ENCODE data around the gene KRTAP10-7. TPM values are rescaled to one million over a fixed set of nuclear protein-coding genes. Genes with fewer than 3 reads are reported as not detected.

Gene KRTAP10-7
- total and polyA plus RNA-seq, 2 of the 13 experiments (the other 11 are each of a cell fraction or from before 2014, with no cell fraction given) = not detected

- TF ChIP-seq LBX2 (CRISPR knock-in tag; IDR thresholded peaks at IDR 0.05; ENCODE audit: borderline replicate concordance) (no peak; the same call in 1 of the 2 replicates), MLX (CRISPR knock-in tag; IDR thresholded peaks at IDR 0.05) (peak; percentile 96), ATF4 (CRISPR knock-in tag; IDR thresholded peaks at IDR 0.05) (peak in 1 of 2 experiments; percentile 54; a peak in 1 of 4 replicates), SAFB2 (CRISPR knock-in tag; IDR thresholded peaks at IDR 0.05; ENCODE audit: borderline replicate concordance, low read depth) (no peak), DBP (CRISPR knock-in tag; IDR thresholded peaks at IDR 0.05; ENCODE audit: not compliant biosample characterization) (no peak), SIN3B (IDR thresholded peaks at IDR 0.05; ENCODE audit: low read length) (no peak), ZNF644 (CRISPR knock-in tag; IDR thresholded peaks at IDR 0.05; ENCODE audit: low read depth) (peak; percentile 59; the same call in 1 of the 2 replicates), SUZ12 (IDR thresholded peaks at IDR 0.05; ENCODE audit: low read depth, low read length) (no peak), ETV5 (CRISPR knock-in tag; IDR thresholded peaks at IDR 0.05; ENCODE audit: borderline replicate concordance) (peak; percentile 23; the same call in 1 of the 2 replicates), TEAD3 (CRISPR knock-in tag; optimal IDR thresholded peaks at IDR 0.05; ENCODE audit: borderline replicate concordance) (peak; percentile 81), SNAPC4 (CRISPR knock-in tag; IDR thresholded peaks at IDR 0.05) (peak; percentile 34; the same call in 1 of the 2 replicates), UBTF (CRISPR knock-in tag; IDR thresholded peaks at IDR 0.05) (peak; percentile 92), HNRNPUL1 (IDR thresholded peaks at IDR 0.05; ENCODE audit: low read depth, low read length) (no peak), THYN1 (CRISPR knock-in tag; IDR thresholded peaks at IDR 0.05; ENCODE audit: borderline replicate concordance, low read depth) (no peak), GABPB1 (CRISPR knock-in tag; IDR thresholded peaks at IDR 0.05) (peak; percentile 31; the same call in 1 of the 2 replicates), IRX3 (CRISPR knock-in tag; IDR thresholded peaks at IDR 0.05; ENCODE audit: borderline replicate concordance, low read depth) (no peak), NR0B2 (CRISPR knock-in tag; IDR thresholded peaks at IDR 0.05) (no peak)
Observed at GRCh38 chr21:44593598-44594405, 6.6 kb upstream of the KRTAP10-7 start (continued).

All from HepG2 (cell line).